NCI-H2196 (cell line): ENCODE measurements around the gene TCF4.
A peak's percentile ranks its signal among the peaks of the same experiment; 100 is the strongest.

Source experiments
- DNase-seq: peaks from one replicate; lab custom pipeline; 2025; ENCODE audit not compliant: unreplicated experiment; lab: John Stamatoyannopoulos, UW

The TCF4 gene

GRCh38 chr18:55269622-55270021 lies 318.4 kb downstream of the TCF4 start:
- no peak for DNase-seq

- DNase-seq = no peak
Observed at GRCh38 chr18:55268628-55269275, 319.2 kb downstream of the TCF4 start.

DNA sequence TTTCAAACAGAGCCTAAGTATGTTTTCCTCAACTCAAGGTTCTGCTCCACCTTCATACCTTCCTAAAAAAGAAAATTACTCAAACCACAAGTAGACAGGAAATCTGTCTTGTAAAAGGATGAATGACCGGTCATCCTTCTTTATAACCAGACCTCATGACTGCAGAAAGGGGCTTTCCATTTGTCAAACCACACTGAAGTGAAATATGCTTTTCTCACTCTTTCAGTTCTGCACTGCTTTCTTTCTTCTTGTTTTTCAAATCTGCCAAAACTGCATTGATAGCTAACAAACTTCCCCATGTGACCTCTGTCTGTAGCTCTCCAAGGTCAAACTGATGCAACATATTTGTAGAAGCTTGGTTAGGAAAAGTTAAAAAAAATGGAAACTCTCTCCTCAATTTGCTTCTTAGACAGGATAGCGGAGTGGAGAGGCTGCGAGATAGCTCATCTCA lies 319.8 kb downstream of the TCF4 start:
- DNase-seq = no peak

DNA sequence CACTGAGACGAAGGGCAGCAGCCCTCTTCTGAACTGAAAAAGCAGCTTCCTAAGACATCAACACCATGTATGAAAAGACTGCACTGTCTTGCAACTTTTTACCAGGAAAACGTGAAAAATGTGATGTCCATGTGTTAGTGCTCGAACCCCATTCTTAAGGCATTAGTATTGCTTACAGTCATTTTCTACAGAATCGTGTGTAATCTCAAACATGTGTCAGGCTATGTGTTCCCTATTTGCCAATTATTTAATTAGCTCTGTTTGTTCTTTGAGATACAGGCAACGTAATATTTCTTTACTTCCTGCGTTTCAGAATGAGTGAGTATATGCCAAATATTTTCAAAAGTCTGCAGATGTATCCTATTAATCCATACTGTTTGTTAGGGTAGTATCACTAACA lies 321.0 kb downstream of the TCF4 start:
- no peak for DNase-seq

DNA sequence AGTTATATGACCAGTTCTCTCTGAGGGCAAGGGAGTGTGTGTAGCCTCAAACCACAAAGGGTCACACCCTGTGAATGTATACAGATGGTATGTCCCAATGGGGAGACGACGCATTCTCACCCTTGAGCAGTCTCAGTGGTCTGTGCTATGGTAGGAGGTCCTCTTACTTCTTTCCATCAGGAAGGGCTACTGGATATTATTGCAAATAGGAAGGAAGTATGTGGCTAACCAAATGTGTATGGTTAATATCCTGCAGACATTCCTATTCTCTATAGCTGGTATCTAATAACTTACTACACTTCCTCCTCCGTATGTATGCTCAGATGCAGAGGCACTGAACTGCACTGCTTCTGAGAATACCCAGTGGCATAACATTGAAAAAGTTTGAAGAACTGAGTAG lies 322.0 kb downstream of the TCF4 start:
- DNase-seq = no peak

GRCh38 chr18:55265130-55265675 lies 322.8 kb downstream of the TCF4 start:
- DNase-seq = no peak

DNA sequence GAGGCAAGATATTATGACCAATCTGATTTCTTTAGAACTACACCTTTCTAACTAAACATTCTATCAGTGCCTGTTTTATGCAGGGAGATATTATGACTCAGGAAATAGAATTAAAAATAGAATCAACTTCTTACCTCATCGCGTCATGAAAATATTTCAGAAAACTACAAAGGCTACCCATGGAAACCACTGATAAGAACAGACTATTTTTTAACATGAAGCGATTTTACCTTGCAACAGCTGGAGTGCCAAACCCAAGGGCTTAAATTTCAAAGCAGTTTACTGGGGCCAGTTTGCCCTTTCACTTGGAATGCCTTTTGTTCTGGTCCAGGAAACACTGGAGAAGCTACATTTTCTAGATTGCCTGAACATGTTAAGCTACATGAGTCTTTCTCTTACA lies 323.9 kb downstream of the TCF4 start:
- peak; percentile 28 for DNase-seq

- DNase-seq = no peak
Observed at GRCh38 chr18:55262021-55262560, 325.9 kb downstream of the TCF4 start.

DNA sequence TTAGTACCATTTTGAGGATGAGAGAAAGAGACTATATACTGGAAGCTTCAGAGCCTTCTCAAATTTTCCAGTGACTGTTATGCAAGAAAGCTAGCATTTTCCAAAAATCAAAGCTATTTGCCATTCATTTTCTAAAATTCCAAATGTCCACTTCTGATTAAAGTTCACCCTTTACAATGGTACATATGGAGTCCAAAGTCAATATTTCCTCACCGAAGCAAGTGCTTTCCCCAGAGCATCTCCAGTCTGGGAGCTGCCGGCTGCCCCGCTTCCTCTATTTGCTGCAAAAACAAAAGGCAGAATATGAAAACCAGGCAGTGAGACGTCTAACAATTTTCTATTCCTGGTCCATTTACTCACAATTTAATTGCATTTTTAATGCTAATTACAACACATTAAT lies 326.7 kb downstream of the TCF4 start:
- no peak for DNase-seq

GRCh38 chr18:55258088-55258487 lies 329.9 kb downstream of the TCF4 start:
- no peak for DNase-seq

DNA sequence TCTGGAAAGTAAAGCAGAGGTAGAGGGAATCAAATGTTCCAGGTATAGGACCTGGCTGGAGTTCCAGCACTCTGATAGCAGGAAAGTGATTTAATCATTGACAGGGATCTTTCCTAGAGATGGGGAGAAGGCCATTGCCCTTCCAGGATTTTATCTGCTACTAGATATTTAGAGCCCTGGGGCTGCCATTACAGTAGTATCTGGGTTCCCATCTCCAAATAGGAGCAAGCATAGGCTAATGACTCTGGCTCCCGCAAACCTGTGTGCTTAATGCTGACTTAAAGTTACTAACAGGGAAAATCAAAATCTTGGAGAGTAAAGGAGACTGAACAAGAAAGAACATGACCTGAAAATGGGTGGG lies 331.1 kb downstream of the TCF4 start:
- DNase-seq = no peak

GRCh38 chr18:55256226-55256928 lies 331.6 kb downstream of the TCF4 start:
- DNase-seq = no peak

- no peak for DNase-seq
Observed at GRCh38 chr18:55253814-55254213, 334.2 kb downstream of the TCF4 start.

- DNase-seq = no peak
Observed at GRCh38 chr18:55252901-55253300, 335.1 kb downstream of the TCF4 start.

DNA sequence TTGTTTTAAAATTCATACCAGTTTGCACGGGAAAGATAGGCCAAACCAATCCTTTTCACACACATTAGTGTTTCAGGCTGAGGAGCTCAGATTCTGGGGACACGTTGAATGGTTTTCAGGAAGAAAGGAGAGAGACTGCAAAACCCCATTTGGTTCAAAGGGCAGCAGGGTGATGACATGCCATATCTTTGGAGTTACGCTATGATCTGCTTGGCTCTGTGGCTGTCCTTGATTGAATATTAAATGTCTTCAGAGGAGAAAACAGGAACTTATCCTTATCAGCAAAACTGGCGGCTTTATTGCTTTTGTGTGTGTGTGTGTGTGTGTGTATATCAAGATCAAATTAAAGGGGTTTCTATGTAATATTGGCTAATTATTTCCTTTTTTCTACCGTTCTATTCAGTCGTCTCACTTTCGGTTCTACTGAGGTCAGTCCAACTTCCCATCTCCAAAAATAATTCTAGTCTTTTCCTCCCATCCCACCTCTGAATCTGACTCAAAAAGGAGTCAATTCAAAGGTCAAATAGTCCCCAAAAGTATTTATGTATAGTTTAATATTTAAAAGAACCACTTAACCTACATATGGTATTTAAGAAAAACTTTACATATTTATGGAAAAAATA lies 335.8 kb downstream of the TCF4 start:
- no peak for DNase-seq

DNA sequence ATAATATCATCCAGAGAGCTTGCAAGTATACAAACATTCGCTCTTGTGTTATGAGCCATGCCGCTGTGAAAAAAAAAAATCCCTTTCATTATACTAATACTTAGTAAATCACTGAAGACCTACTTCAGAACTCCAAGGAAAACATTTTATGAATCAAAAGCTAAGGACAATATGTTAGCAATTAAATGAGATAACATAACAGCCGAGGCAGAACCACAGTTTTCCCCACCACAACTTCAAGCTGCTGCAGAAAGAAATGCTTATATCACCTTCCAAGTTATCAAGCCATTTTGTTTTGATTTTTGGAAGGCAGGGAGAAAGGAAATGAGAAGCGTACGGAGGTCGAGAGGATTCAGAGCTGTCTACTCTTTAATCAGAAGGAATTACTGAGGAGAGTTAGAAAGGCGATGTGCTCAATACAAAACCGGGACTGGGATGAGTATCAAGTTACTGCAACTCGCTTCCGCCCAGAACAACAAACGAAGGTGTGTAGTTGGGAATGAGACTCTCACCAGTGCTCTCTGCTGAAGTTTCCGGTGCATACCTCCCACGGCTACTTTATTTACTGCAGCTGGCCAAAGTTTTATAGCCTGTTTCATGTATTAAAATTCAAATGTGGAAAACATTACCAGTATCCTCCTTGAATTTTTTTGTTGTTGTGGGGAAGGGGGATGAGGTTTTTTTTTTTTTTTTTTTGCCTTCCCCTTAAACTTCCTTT lies 336.6 kb downstream of the TCF4 start:
- no peak for DNase-seq

DNA sequence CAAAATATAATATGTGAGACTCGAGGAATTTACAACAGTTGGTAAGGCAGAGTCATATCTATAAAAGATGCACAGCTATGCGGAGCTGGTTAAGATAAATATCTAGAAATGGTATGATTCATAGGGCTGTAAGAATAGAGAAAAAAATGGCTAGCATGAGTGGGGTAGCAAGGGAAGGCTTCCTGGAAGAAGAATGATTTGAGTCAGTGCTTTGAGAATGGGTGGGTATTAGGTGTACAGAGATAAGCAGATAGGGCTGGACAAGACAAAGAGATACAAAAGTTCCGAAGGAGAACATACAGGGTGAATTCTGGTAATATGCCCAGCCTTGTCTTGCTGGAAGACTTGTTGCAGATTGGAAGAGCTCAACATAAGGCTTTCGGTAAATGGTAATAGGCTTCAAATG lies 337.2 kb downstream of the TCF4 start:
- no peak for DNase-seq

DNA sequence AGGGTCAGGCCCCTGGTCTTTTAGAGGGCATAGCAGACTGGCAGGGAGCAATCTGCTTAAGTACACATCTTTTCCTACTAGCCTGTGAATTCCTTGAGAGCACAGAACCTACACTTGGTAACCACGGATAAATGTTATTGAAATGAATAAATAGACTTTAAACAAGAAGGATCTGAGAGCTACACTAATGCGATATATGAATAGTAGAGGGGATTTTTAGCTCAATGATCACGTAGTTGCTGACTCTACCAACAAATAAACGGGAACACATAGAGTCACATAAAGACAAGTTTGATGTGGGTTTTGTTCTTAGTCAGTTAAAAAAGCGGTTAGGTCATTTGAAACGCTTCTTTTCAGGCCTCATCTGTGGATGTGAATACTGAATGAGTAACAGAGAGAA lies 338.4 kb downstream of the TCF4 start:
- DNase-seq = no peak

- DNase-seq = no peak
Observed at GRCh38 chr18:55248495-55248894, 339.5 kb downstream of the TCF4 start.

DNA sequence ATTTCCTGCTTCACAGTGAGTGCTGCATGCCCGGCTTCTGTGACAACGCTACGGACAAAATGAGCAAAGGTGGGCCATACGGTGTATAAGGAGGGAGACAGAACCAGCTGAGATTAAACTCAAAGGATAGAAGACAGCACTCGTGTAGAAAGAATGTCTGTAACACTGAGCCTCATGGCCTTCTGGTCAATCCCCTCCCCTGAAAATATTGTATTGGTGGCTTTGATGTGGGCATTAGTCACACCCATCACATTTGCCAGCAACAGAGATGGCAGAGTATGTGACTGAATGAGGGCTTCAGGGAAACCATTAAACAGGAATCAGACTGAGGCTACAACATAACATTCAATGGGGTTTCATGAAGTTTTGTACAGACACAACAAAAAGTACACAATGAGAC lies 341.0 kb downstream of the TCF4 start:
- no peak for DNase-seq

GRCh38 chr18:55246278-55246677 lies 341.7 kb downstream of the TCF4 start:
- no peak for DNase-seq
